GM18870 (cell line): ENCODE results near the gene DEFB129.
"Not testable (repeated sequence)": the region's sequence is repeated elsewhere in the genome, so short reads cannot be mapped to it uniquely, and the experiment has no call there.

Experiments used
- ATAC-seq: cut with Tn5 transposase; IDR thresholded peaks from one replicate; pipeline ENCODE4 v1.9.1; 2021; ENCODE audit warnings: moderate library complexity; ENCODE audit not compliant: unreplicated experiment

The DEFB129 gene, protein sequence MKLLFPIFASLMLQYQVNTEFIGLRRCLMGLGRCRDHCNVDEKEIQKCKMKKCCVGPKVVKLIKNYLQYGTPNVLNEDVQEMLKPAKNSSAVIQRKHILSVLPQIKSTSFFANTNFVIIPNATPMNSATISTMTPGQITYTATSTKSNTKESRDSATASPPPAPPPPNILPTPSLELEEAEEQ

DNA sequence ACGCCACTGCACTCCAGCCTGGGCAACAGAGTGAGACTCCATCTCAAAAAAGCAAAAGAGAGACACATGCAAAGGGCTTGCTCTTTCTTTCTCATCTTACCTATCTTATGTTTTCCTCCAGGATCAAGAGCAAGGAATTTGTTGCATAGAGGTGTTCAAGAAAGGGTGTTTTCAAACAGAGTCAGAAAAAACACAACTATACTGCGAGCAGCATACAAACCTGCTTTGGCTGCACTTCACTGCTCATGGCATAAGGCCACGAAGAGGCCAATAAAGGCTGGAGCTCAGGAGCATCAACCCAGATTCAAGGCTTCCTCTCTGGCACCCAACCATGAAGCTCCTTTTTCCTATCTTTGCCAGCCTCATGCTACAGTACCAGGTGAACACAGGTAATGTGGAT lies at the start of gene DEFB129:
Gene DEFB129, plus strand, starts transcription at position 301 of the 400 bp plus-strand sequence. Its CDS starts 31 bp downstream, at position 332.
- ATAC-seq = no peak

DNA sequence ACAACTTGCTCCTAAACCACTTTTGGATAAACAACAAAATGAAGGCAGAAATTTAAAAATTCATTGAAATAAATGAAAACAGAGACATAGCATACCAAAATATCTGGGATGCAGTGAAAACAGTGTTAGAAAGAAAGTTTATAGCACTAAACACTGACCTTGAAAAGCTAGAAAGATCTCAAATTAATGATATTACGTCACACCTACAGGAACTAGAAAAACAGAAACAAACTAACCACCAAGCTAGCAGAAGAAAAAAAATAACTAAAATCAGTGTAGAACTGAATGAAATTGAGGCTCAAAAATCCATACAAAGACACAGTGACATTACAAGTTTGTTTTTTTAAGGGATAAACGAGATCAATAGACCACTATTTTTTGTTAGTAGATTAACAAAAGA lies 42.8 kb upstream of the DEFB129 start:
- no peak for ATAC-seq

DNA sequence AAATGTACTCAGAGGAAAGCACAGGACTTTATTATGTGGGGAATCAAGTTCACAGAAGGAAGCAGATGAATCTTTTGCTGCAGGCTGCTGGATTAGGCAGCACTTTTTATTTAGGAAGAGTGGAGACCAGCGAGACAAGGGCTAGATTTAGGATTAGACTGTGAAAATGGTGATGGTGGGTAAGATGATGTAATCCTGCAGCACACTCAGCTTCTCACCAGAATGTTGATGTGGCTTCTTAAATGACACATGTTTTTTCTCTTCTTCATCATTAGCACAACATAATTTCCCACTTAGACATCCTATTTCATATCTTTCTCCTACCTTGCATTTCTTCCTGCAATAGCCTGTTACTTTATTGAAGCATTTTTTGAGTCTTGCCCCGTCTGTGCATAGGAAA lies 39.3 kb upstream of the DEFB129 start:
- ATAC-seq = no peak

DNA sequence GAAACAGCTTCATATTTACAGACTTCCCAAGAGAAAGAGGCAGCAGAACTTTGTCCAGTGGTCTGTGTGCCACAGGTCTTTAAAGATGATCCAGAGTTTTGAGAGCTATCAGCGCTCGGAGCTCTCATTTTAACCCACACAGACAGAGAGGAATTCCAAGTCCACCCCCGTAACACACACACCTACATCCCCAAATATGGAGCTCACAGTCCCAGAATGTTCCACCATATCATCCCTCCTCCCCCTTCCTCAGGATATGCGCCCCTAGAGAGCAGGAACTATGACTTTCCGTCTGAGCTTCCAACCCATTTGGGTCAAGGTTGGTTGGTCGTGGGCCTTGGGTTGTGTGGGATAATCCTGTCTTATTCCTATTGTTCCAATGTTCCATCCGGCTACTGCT lies 37.4 kb upstream of the DEFB129 start, which contains the start of gene DEFB128:
Gene DEFB128, minus strand, starts transcription at position 101 of the 400 bp plus-strand sequence. Its CDS starts 88 bp downstream, at position 13.
- ATAC-seq = no peak

DNA sequence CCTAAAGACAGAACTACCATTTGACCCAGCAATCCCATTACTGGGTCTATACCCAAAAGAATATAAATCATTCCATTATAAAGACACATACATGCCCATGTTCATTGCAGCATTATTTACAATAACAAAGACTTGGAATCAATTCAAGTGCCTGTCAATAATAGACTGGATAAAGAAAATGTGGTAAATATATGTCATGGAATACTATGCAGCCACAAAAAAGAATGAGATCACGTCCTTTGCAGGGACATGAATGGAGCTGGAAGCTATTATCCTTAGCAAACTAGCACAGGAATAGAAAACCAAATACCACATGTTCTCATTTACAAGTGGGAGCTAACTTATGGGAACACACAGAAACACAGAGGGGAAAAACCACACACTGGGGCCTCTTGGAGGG lies 28.8 kb upstream of the DEFB129 start:
- ATAC-seq = no peak

DNA sequence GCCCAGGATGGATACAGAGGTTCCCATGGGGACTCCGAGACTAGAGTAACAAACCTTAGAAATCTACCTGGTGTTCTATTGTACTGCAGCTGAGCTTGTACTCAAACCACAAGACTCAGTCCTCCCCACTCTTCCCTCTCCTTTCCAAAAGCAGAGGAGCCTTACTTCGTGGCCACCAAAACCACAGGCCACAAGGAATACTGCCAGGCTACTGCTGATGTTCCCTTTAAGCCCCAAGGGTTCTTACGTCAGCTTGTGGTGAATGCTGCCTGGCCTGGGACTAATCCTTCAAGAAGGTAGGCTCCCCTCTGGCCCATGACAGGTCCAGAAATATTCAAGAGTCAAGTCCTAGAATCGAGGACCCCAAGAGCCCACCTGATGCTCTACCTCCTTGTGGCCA lies 27.1 kb upstream of the DEFB129 start:
- ATAC-seq = no peak

DNA sequence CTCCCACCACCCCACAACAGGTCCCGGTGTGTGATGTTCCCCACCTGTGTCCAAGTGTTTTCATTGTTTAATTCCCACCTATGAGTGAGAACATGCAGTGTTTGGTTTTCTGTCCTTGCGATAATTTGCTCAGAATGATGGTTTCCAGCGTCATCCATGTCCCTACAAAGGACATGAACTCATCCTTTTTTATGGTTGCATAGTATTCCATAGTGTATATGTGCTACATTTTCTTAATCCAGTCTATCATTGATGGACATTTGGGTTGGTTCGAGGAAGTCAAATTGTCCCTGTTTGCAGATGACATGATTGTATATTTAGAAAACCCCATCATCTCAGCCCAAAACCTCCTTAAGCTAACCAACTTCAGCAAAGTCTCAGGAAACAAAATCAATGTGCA lies 23.4 kb upstream of the DEFB129 start:
- not testable (repeated sequence) for ATAC-seq

DNA sequence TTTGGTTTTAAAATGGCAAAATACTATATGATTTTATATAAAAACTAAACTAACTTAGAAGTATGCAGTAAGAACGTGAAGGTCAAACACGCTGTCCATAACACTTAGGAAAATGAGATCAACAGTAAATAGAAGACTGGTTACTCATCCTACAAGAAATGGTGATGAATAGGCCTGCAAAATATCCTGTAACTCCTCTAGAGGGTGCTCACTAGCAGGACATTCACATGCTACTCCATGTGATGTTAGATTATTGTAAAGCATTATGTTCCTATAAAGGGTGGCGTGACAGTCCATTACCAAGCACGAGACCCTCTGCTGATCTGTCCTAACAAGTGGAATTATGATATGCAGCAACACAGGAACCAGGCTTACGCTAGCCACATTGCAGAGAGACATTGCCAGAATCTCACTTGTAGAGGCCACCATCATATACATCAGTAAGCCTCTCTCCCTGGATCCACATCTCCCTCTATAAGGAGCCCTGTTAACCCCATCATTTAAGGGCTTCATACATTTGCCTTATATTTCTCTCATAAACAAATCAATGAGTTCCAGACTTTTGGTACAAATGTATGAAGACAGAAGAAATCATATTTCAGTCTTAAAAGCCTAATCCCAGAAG lies 18.0 kb upstream of the DEFB129 start:
- no peak for ATAC-seq

DNA sequence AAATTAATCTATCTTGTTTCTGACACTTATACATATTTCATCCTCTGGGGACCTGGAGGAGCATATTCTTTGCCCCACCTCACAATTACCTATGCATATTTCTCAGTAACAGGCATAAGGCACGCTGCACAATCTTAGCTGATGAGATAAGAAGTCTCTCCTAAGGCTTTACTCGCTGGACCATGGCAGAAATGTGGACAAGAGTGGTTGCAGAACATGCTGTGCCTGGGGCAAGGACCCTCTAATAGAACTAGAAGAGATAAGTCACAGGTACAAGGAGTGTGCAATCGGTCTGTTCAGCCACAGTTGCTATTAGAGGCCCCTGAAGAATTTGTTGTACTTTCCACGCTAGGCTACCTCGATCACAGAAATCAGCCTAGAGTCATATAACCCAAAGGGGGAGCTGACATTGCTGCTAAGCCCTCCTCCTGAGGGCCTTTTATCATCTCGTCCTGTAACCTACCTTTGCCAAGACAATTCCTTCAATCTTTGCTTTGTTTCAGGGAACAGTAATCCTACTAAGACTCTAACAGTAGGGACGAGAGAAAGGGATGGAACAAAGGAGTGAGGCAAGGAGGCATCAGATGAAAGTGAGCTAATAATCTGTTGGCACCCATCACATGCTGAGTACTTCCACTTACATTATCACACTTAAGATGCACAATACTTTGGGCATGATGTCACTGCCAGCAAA lies 16.1 kb upstream of the DEFB129 start:
- no peak for ATAC-seq

DNA sequence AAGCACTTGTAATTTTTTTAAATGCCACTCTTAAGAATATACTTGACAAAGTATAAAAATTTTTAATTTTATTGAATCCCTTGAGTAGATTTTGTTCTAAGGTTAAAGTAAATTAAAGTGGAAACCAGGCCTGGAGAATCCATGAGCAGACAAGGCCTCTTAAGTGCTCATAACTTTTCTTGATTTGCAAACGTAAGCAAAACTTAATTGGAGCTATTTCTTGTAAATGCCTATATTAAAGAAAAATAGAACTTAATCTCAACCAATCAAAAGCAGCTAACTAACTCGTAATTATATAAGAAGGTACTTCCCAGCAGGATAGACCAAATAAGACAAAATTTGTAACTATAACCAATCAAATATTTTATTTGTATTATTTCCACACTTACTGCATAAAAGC lies 12.7 kb upstream of the DEFB129 start:
- no peak for ATAC-seq

DNA sequence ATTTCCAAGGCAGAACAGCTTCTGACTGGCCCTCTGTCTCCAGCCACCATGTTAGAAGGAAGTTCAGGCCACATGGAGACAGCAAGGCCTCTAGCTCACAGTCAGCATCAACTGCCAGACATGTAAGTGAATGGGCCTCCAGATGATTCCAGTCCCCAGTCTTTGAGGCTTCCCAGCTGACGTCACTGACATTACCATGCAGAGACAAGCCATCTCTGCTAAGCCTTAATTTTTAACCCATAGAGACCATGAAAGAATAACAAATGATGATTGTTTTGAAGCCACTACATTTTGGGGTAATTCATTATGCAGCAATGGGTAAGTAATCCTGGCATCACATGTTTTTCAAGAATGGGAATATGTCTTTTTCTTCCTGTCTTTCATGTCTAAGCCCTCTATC lies 11.3 kb upstream of the DEFB129 start:
- no peak for ATAC-seq

DNA sequence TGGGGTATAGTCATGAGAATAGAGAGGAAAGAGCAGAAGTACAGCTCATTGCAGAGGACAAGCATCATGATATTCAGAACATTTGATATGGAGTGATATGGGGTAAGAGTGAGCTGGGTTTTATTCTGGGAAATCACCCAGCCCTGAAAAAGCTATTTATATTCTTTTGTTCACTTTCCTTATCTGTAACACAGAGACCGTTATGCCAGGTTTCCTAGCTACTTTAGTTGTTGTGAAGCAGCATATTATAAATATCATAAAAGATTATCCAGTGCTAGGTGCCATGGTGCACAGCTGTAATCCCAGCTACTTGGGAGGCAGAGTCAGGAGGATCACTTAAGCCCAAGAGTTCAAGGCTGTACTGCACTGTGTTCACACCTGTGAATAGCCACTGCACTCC lies 9.8 kb upstream of the DEFB129 start:
- ATAC-seq = no peak

DNA sequence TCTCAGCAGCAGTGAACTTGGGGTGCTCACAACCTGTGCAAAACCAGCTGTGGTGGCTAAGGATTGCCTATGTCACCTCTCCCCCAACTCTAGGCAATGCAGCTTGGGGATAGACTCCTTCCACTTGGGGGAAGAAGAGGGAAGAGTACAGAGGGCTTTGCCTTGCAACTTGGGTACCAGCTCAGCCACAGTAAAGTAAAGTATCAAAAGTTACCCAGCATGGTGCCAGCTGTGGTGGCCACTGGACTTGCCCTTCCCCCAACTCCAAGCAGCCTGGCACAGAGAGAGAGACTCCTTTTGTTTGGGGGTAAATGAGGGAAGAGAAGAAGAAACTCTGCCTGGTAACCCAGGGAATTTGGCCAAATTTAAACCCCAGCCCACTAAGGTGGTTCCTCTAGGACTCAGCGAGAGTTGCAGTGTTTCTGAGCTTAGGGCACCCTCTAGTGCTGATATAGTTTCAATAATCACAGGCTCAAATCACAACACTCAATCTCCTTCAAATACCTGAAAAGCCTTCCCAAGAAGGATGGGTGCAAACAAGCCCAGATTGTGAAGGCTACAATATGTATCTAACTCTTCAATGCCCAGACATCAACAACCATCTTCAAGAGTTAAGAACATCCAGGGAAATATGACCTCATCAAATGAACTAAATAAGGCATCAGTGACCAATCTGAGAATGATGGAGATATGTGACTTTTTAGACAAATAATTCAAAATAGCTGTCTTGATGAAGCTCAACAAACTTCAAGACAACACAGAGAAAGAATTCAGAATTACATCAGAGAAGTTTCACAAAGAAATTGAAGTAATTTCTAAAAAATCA lies 7.6 kb upstream of the DEFB129 start:
- no peak for ATAC-seq

DNA sequence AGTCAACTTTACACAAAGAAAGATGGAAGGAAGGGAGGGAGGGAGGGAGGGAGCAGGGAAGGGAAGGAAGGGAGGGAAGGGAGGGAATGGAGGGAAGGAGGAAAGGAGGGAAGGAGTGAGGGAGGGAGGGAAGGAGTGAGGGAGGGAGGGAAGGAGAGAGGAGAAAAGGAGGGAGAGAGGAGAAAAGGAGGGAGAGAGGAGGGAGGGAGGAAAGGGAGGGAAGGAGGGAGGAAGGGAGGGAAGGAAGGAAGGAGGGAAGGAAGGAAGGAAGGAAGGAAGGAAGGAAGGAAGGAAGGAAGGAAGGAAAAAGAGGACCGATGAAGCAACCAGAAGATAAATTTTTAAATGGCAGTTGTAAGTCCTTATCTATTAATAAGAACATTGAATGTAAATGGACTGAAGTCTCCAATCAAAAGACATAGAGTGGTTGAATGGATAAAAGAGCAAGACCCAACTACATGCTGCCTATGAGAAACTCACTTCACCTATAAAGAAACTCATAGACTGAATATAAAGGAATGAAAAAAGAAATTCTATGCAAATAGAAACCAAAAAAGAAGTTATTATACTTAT lies 5.7 kb upstream of the DEFB129 start:
- ATAC-seq = no peak

DNA sequence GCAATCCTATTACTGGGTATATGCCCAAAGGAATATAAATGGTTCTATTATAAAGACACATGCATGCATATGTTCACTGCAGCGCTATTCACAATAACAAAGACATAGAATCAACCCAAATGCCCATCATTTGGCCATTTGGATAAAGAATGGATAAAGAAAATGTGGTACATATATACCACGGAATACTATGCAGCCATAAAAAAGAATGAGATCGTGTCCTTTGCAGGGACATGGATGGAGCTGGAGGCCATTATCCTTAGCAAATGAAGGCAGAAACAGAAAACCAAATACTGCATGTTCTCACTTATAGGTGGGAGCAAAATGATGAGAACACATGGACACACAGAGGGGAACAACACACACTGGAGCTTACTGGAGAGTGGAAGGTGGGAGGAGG lies 1.2 kb upstream of the DEFB129 start:
- not testable (repeated sequence) for ATAC-seq

DNA sequence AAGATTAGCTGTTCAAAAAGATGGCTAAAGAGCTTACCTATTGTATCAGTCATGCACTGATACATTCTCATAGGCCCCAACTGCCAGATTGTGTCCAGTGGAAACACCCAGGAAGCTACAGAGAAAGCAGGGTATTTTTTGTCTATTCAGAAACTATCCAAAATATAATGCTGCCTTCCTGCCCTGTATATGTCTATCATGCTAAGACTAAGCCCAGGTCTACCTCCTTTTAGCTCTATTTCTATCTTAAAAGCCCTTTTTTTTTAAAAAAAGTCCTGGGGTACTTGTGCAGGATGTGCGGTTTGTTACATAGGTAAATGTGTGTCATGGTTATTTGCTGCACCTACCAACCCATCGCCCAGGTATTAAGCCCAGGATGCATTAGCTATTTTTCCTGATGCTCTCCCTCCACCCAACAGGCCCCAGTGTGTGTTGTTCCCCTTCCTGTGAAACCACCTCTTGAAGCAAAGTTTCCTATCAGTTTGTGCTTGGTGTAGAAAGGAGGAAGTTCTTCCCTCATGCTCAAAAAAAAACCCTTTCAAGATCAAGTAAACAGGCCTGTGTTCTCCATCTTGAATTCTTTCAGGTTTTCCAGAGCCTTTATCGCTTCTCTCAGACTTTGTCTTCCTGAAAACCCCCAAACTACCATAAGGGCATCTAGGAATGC lies 514 bp downstream of the DEFB129 start:
- ATAC-seq = no peak

DNA sequence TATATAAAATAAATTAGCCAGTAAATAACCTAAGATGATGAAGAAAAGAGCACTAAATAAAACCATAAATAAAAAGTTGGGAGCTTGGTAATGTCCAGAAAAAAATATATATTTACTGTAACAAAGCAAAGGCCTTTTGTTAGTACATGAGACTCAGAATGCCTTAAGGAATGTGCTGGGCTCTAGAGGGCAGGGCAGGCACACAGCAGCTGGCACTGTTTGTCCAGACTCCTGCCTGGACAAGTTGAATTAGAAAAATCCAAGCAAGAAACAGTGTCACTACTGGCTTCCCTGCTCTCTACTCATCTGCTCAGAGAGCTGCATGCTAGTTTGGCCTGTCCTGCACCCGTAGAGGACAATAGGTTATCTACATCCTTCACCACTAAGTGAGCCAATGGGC lies 8.8 kb downstream of the DEFB129 start:
- no peak for ATAC-seq

DNA sequence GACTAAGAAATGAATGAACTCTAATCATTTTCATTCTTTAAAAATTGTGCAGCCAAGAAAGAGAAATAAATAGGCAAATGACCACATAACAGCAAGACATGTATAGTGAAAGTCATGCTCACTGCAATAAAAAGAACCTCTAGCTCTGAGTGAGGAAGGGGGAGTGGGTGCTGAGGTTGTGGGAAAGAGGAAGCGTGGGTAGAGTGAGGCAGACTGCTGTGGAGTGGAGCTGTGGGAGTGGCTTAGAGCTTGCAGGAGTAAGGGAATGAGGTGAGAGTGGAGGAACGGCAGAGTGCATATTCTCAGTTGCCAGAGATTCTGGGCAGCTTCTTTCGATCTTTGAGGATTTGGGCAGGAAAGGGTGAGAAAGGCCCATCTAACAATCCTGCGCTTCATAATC lies 10.4 kb downstream of the DEFB129 start:
- ATAC-seq = no peak

DNA sequence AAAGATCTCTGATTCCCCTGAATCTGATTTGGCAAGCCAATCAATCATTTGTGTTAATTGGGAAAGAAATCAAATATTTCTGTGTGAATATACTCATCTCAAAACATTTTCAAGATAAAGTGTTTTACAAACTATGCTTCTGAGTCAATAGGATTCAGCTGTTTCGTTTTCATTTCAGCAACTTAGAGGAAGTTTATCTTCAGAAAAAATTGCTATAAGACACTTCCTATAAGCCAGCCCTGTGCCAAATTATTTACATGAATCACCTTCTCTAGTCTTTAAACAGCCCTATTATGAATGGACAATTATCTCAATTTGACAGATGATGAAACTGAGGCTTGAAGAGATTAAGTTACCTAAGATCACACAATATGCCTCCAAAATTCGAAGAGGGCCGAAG lies 10.9 kb downstream of the DEFB129 start:
- ATAC-seq = peak; percentile 50

DNA sequence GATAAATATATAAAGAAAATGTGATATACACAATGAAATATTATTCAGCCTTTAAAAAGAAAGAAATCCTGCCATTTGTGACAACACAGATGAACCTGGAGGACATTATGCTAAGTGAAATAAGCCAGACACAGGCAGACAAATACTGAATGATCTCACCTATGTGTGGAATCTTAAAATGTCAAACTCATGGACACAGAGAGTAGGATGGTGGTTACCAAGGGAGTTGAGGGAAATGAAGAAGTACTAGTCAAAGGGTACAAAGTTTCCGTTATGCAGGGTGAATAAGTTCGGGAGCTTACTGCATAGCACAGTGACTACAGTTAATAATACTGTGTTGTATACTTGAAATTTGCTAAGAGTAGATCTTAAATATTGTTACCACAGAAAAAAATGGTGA lies 15.8 kb downstream of the DEFB129 start:
- ATAC-seq = no peak

DNA sequence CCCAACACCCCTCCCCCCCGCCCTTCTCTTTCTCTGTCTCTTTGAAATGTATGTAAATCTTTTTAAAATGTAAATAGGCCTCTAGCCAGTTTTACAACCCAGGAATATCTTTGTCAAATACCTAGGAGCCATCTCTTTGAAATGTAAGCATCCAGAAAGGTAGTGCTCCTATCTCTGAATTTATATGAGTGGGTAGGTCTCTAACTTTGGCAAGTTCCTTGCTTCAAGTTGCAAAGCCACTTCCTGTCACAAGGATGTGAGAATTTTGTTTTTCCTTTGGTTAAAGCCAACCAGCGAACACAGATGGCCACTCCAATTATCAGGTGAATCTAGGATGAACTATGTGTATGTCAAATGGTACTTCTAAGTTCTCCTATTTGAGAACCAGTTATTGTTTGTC lies 24.3 kb downstream of the DEFB129 start:
- no peak for ATAC-seq
